Islet of Langerhans (tissue), 1 donor: Measurements from ENCODE around the gene REPIN1.

Source experiments
- FAIRE-seq: peaks from one replicate; lab custom pipeline; 2011; peaks lifted over from hg19 to GRCh38; lab: Jason Lieb, UNC

Gene REPIN1

DNA sequence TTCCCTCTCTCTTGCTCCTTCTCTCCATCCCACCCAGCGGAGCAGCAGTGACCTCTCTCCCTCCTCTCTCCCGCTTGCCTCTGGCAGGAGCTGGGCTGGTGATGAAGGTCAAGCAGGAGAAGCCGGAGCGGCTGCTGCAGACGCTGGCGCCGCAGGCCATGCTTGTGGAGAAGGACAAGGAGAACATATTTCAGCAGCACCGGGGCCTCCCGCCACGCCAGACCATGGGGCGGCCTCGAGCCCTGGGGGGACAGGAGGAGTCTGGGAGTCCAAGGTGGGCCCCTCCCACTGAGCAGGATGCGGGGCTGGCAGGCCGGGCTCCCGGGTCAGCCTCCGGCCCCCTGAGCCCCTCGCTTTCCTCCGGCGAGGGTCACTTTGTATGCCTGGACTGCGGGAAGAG lies 27.8 kb downstream of the REPIN1 start:
- FAIRE-seq, result no peak

GRCh38 chr7:150396851-150397260 lies 28.2 kb downstream of the REPIN1 start:
- no peak for FAIRE-seq

- no peak for FAIRE-seq
Observed at GRCh38 chr7:150397346-150398107, 28.9 kb downstream of the REPIN1 start.

DNA sequence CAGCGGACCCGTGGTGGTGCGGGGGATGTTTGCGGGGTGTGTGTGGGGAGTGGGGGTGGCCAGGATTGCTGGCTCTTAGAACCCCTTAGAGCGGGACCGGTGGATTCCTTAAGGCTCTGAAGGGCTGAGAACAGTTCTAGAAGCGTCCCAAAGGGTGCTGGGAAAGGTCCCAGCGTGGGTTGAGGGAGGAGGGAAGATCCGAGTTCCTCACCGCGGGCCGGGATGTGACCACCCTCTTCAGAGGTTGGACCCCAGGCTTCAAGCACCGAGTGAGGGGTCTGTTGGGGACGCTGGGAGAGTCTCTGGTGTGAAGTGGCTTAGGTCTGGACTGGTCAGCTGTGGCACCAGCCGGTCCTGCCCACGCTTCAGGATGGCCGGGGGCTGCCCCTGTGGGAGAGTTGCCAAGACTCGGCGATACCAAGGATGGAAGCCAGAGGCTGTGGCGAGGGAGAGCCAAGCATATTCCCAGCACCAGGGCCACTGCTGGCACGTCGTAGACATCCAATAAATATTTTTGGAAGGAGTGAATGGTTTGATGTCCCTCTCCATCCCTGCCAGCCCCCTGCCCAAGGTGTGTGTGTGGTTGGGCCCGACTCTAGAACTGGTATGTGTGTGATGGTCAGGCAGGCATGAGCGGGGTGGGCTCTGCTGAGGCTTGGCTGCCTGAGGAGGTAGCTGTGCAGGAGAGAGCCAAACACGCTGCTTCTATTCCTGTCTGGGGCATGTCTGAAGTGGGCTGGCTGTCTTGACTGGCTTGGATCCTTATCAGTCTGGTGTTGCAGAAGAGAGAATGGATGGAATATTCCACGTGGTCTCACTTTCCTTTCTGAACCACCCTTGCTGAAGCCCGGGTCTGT lies 29.7 kb downstream of the REPIN1 start:
- FAIRE-seq, result no peak

- FAIRE-seq, result no peak
Observed at GRCh38 chr7:150398965-150399320, 30.3 kb downstream of the REPIN1 start.

GRCh38 chr7:150399421-150400007 lies 30.9 kb downstream of the REPIN1 start:
- no peak for FAIRE-seq

- peak; percentile 80 for FAIRE-seq
Observed at GRCh38 chr7:150400008-150400787, 31.6 kb downstream of the REPIN1 start.

- FAIRE-seq, result no peak
Observed at GRCh38 chr7:150400788-150401423, 32.3 kb downstream of the REPIN1 start.

DNA sequence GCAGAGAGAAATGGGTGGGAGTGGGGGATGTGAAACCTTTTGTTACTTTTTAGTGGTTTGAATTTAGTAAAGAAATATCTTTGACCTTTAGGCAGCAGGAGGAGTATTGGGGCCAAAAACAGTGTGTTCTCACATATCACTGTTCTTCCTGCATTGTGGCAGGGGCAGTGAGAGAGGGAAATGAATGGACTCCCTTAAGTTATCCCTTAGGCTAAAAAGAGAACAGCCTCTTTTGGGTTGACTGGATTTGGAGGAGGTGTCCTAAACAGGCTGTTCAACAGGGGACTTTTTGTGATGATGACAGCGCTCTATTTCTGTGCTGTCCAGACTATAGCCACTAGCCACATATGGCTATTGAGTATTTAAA lies 32.8 kb downstream of the REPIN1 start:
- no peak for FAIRE-seq

- FAIRE-seq, result no peak
Observed at GRCh38 chr7:150401861-150402631, 33.4 kb downstream of the REPIN1 start.

DNA sequence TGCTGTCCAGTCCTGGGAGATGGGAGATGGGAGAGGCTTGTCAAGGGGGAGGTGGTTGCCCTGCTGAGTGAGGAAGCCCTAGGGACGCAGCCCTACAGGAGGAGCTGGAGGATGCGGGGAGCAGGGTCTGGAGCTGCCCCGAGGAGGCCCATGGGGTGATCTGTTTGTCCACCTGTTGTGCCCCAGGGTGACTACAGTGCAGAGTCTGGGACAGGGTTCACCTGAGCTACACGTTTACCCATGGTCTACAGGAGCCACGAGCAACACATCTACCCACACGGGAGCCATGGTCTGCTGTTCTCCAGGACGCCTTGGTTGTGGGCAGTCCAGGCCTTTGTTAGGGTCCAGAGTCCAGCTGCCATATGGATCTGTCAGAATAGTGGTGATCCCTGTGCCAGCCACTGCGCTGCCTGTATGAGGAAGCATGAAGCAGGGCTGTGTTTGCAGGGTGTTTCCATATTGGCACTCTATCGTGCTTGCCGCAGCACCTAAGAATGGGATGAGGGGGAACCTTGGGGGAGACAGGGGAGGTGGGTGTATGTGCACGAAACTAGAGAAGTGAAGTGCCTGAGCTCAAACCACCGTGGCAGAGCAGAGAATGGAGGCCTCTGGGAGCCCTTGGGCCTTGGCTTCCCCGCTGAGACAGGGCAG lies 34.2 kb downstream of the REPIN1 start:
- no peak for FAIRE-seq

DNA sequence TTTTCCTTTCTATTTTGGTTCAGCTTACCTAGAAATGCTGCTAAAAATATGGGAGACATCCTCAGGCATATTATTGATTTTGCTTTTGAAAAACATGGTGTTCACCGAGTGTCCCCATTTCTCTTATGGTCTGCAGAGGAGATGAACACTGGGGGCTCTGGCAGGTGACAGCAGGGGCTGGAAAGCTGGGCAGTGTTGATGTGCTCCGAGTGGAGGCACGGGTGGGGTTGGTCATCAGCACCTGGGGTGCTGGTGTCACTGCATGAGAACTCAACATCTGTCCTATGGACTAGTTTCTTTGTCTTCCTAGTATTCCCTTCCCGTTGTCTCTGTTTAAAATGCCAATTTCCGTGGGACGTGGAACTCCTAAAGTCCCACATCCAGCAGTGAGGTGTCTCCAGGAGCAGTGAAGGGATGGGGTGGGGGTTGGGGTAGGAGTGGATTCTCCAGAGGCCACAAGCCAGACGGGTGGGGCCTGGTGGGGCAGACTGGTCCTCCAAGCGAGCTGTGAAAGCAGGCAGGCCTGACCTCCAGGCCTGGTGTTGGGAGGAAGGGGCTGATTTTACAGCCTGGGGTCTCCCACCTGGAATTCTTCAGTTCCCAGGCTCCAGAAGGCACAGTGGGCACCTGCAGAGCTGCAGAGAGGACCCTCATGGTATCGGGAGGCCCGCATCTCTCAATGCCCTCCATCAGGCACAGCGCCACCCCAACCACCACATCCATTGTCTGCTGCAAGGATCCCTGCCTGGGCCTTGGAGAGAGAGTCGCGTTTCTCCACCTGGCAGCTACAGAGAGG lies 35.0 kb downstream of the REPIN1 start:
- FAIRE-seq, result no peak

GRCh38 chr7:150404172-150404804 lies 35.7 kb downstream of the REPIN1 start:
- FAIRE-seq, result no peak

DNA sequence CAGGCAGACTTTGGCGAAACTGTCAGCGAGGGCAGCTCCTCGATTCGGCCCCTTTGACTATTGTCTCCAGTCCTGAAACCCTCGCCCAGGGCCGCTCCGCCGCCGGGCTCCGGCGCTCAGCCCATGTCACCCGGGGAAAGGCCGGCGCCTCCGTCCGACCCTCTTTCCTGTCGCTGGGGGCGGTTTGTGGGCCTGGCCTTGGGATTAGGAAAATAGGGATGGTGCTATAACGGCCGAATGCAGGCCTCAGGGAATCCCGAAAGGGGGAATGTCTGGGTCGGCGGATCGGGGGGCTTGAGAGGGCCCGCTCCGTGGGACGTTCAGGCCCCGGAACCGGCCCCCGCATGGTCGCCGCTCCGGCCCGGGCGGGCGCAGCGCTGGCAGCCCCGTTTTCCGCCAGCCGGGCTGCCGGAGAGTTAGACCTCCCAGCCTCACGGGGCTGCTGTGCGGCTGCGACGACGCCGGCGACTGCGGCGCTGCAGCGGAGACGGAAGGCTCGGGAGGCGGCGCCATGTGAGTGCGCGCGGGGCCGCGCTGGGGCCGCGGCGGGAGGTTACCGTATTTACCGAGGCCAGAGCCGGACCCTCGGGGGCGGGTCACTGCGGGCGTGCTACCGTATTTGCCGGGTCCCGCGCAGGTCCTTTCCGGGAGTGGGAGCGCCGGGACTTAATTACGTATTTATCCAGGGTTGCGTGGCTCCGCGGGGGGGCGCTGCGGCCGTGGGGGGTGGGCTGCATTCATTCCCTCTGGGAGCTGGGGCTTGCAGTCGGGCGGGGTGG lies 36.4 kb downstream of the REPIN1 start:
- FAIRE-seq, result no peak

DNA sequence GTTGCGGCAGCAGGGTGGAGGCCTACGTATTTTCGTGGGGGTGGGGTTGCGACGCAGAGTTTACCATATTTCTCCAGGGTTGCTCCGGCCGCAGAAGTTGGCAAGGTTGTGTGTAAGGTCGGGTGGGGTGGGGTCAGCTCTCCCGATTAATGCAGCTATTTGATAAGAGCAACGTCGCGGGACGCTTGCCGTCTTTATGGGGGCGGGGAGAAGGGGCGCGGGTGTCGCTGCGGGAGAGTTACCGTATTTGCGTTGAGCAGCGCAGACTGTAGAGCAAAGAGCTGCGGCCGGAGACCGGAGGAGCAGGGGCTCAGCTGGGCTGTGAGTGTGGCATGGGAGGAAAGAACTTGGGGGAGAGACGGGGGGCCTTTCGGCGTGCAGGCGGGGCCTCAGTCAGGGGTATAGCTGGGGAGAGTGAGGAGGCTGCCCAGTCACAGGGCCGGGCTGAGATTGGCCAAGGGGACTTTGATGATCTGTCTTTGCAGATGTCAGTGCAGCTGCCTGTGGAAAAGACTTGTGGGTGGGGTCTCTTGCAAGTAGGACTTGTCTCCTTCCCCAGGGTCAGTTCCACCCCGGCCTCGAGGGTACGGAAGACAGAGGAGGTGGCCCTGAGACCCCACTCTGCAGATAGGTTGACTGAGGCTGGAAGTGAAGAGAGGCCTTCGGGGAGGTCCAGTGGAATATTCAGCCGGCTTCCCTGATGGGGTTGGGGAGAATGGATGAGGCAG lies 37.1 kb downstream of the REPIN1 start:
- FAIRE-seq, result no peak

- no peak for FAIRE-seq
Observed at GRCh38 chr7:150406312-150406566, 37.6 kb downstream of the REPIN1 start.

DNA sequence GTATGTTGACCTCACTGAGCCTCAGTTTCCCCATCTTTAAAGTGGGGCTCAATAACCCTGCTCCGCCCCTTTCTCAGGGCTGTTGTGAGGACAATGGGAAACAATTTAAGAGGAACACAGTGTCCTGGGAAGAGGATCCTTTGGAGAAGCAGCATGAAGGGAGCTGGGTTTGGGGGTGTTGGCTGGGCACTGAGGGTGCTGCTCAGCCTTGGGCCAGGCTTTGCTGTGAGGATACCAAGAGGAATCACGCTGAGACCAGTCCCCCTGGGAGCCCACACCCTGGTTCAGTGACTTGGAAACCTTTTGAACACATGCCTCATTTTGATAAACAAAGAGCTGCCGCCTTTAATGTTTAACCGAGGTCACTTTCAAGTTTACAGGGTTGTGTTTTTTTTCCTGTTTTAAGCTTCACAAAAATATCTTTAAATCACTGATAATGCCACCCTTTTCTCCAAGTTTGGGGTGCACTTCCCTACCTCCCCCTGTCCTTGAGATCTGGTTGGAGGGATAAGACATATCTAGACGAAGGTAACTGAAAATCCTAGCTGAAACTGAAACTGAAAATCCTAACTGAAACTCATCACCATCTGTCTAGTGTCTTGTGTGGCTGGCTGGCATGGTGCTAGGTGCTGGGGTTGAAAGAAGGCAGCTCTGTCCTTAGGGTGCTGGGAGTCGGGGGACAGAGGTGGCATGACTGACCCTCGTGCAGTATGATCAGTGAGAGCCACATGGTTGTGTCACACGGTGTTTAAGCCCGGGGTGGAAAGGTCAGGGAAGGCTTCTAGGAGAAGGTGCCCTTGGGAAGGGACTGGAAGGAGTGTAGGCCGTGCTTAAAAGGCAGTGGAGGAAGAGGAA lies 38.2 kb downstream of the REPIN1 start:
- no peak for FAIRE-seq
